HS-27A (cell line): ENCODE data around the gene EDAR.

Experiments
- DNase-seq: peaks from one replicate; pipeline ENCODE4 v3.0.0-alpha.2; 2012; ENCODE audit warnings: low read depth, missing footprints

The EDAR gene

DNA sequence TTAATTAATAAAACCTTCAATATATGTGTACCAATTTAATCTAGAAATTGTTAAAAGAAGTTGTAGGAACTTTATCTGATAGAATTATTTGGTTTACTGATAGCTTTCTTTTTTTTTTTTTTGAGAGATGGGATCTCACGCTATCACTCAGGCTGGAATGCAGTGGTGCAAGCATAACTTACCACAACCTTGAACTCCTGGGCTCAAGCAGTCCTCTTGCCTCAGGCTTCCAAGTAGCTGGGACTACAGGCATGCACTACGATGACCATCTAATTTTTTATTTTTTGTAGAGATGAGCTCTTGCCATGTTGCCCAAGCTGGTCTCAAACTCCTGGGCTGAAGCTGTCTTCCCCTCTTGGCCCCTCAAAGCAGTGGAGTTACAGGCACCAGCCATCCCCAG lies 135.6 kb downstream of the EDAR start:
- no peak for DNase-seq

DNA sequence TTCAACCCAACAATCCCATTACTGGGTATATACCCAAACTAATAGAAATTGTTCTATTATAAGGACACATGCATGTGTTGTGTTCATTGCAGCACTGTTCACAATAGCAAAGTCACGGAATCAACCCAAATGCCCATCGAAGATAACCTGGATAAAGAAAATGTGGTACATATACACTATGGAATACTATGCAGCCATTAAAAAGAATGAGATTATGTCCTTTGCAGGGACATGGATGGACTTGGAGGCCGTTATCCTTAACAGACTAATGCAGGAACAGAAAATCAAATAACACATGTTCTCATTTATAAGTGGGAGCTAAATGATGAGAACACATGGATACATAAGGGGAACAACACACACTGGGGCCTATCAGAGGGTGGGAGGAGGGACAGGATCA lies 136.6 kb downstream of the EDAR start:
- DNase-seq = no peak

DNA sequence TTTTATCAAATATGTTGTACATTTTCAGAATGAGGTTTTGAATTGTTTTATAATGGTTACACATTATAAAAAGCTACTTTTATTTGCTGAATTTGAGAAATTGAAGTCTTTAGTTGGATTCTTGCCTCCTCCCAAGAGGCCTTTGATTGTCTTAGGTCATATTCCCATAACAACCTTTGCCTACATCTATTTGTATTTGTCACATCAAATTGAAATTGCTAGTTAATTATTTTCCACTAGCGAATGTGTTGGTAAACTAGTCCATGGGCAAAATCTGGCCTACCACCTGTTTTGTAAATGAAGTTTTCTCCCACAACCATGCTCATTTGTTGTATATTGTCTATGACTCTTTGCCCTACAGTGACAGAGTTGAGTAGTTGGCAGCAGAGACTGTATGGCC lies 142.0 kb downstream of the EDAR start:
- no peak for DNase-seq

DNA sequence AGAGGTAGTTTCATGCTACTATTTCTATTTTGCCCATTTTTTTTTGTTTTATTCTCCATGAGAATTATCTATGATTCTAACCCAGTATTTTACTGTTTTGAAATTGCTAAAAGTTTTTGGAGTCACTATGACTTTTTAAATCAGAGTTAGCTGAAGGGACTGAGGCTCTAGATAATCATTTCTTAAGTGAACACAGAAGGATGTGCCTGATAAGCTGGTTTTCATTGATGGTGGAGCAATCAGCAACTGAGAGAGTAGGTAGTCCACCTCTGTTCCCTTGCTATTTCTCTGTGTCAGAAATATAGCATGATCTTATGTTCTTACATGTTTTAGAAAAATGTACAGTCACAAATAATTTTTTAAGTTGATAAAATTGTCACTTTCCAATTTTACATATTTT lies 143.1 kb downstream of the EDAR start:
- DNase-seq = no peak
